Measurements from ENCODE around the gene ZMIZ2. TPM values are rescaled to one million over a fixed set of nuclear protein-coding genes. Genes with fewer than 3 reads are reported as not detected.

Gene ZMIZ2
- total RNA-seq, 4 donors from 2014 or later: 13.5 to 26.3 (median 15.3) TPM

- DNase-seq (ENCODE audit: low spot score) (no peak), ATAC-seq (ENCODE audit: low FRiP score) (no peak)
- no peak for TF ChIP-seq CTCF (IDR thresholded peaks at IDR 0.05)
These were observed 9.1 kb downstream of the ZMIZ2 start for GRCh38 chr7:44757739-44758138.

- ATAC-seq (ENCODE audit: low FRiP score) (no peak), DNase-seq (ENCODE audit: low spot score) (no peak)
- no peak for TF ChIP-seq CTCF (IDR thresholded peaks at IDR 0.05)
These were observed 10.6 kb downstream of the ZMIZ2 start for GRCh38 chr7:44759246-44759645.

GRCh38 chr7:44760034-44760580 is 11.5 kb downstream of the ZMIZ2 start:
- no peak for ATAC-seq (ENCODE audit: low FRiP score)

GRCh38 chr7:44761207-44762161 is 12.8 kb downstream of the ZMIZ2 start:
- no peak for TF ChIP-seq CTCF (IDR thresholded peaks at IDR 0.05)
- ATAC-seq (ENCODE audit: low FRiP score): peak; percentile 60
- DNase-seq (ENCODE audit: low spot score): no peak

More at GRCh38 chr7:44760034-44760580, 11.5 kb downstream of the ZMIZ2 start:
- no peak for TF ChIP-seq CTCF (IDR thresholded peaks at IDR 0.05)
- DNase-seq (ENCODE audit: low spot score): no peak

GRCh38 chr7:44762300-44762699 is 13.7 kb downstream of the ZMIZ2 start:
- DNase-seq (ENCODE audit: low spot score) (no peak), ATAC-seq (ENCODE audit: low FRiP score) (no peak)
- no peak for TF ChIP-seq CTCF (IDR thresholded peaks at IDR 0.05)

GRCh38 chr7:44762726-44763522 is 14.3 kb downstream of the ZMIZ2 start:
- ATAC-seq (ENCODE audit: low FRiP score): no peak
- no peak for TF ChIP-seq CTCF (IDR thresholded peaks at IDR 0.05)
- DNase-seq (ENCODE audit: low spot score): no peak

Measured in omental fat pad (tissue), 4 donors.